OCI-LY1 (cell line): ENCODE data around the gene ZSCAN21.

Experiments used
- H2AFZ ChIP-seq: fragments of 200-600 bp; sonication (generic), shearing (Covaris generic); 2 replicates; pipeline ENCODE4 v1.6.0; 2014; ENCODE audit warnings: antibody characterized with exemption, mild to moderate bottlenecking, low read length
- H3F3A ChIP-seq: fragments of 200-600 bp; sonication (generic), shearing (Covaris generic); 2 replicates; pipeline ENCODE4 v1.6.0; 2014; ENCODE audit warnings: mild to moderate bottlenecking, antibody characterized with exemption, low read length, moderate library complexity; ENCODE audit not compliant: insufficient read depth
- H3K27ac ChIP-seq: fragments of 200-600 bp; sonication (generic); 2 replicates; pipeline ENCODE4 v1.5.1; 2014; ENCODE audit warnings: low read length, mixed run types, mild to moderate bottlenecking, low read depth; ENCODE audit not compliant: poor library complexity, severe bottlenecking
- H3K27me3 ChIP-seq: fragments of 200-600 bp; sonication (generic); 2 replicates; pipeline ENCODE4 v1.6.0; 2014; ENCODE audit warnings: antibody characterized with exemption, mild to moderate bottlenecking, low read length, moderate library complexity; ENCODE audit not compliant: insufficient read depth
- H3K36me3 ChIP-seq: fragments of 200-600 bp; sonication (generic); 2 replicates; pipeline ENCODE4 v1.6.1; 2014; ENCODE audit warnings: mild to moderate bottlenecking, antibody characterized with exemption, low read length, moderate library complexity, mixed read lengths; ENCODE audit not compliant: insufficient read depth
- H3K4me1 ChIP-seq: fragments of 200-600 bp; sonication (generic); 2 replicates; pipeline ENCODE4 v1.5.1; 2014; ENCODE audit warnings: mild to moderate bottlenecking, low read length, moderate library complexity; ENCODE audit not compliant: insufficient read depth, severe bottlenecking
- H3K4me2 ChIP-seq: fragments of 200-600 bp; sonication (generic), shearing (Covaris generic); 2 replicates; pipeline ENCODE4 v1.6.1; 2014; ENCODE audit warnings: low read length
- H3K4me3 ChIP-seq: fragments of 200-600 bp; sonication (generic); 2 replicates; pipeline ENCODE4 v1.5.1; 2014; ENCODE audit warnings: low read length, low read depth, mild to moderate bottlenecking, mixed read lengths; ENCODE audit not compliant: poor library complexity, severe bottlenecking
- H3K79me2 ChIP-seq: fragments of 200-600 bp; shearing (Covaris generic); 2 replicates; pipeline ENCODE4 v1.6.1; 2016; ENCODE audit warnings: mixed run types, low read length, mixed read lengths; ENCODE audit not compliant: insufficient read depth
- H3K9ac ChIP-seq: fragments of 200-600 bp; sonication (generic), shearing (Covaris generic); 2 replicates; pipeline ENCODE4 v1.6.1; 2014; ENCODE audit warnings: mild to moderate bottlenecking, low read length, mixed read lengths
- H3K9me2 ChIP-seq: fragments of 200-600 bp; sonication (generic), shearing (Covaris generic); 2 replicates; pipeline ENCODE4 v1.6.1; 2014; ENCODE audit warnings: low read depth, mild to moderate bottlenecking, low read length, mixed read lengths
- H3K9me3 ChIP-seq: fragments of 200-600 bp; shearing (Covaris generic); 2 replicates; pipeline ENCODE4 v1.6.1; 2014; ENCODE audit warnings: low read length, mixed read lengths
- H4K20me1 ChIP-seq: fragments of 200-600 bp; sonication (generic), shearing (Covaris generic); 2 replicates; pipeline ENCODE4 v1.6.0; 2016; ENCODE audit warnings: mild to moderate bottlenecking, low read length; ENCODE audit not compliant: insufficient read depth
- CTCF ChIP-seq: fragments of 200-600 bp; sonication (generic), shearing (Covaris generic); IDR thresholded peaks from 2 replicates; pipeline ENCODE4 v1.5.1; 2017; ENCODE audit warnings: mild to moderate bottlenecking, antibody characterized with exemption, low read length, moderate library complexity, mixed read lengths
- EZH2 ChIP-seq: fragments of 200-600 bp; sonication (generic), shearing (Covaris generic); IDR thresholded peaks from 2 replicates; pipeline ENCODE4 v1.8.0; 2017; ENCODE audit warnings: borderline replicate concordance, mixed run types, mild to moderate bottlenecking, antibody characterized with exemption, low read length, moderate library complexity, mixed read lengths

ZSCAN21 gene

GRCh38 chr7:100101016-100101862 lies 51.7 kb downstream of the ZSCAN21 start, which contains the start of the genes AP4M1 and MCM7:
TSS of gene AP4M1 (plus strand) at chr7:100101643. CDS start at chr7:100101715, 72 bp downstream.
TSS of gene MCM7 (minus strand) at chr7:100101397. CDS start at chr7:100101294, 103 bp downstream.
- Histone ChIP-seq H2AFZ (no peak within 1 kb of the TSS), H3K36me3 (peaks cover 60% of the 10 kb centered on the region), H3K79me2 (peaks cover 10% of the 10 kb centered on the region), H4K20me1 (no peaks in the 10 kb centered on the region), H3K4me1 (peaks cover 17% of the 10 kb centered on the region), H3K9me2 (no peaks in the 10 kb centered on the region), H3K9me3 (no peaks in the 10 kb centered on the region), H3K27me3 (no peaks in the 10 kb centered on the region), H3F3A (no peaks in the 10 kb centered on the region), H3K4me2 (peak within 1 kb of the TSS; percentile 74), H3K4me3 (peak within 1 kb of the TSS; percentile 87), H3K27ac (peak within 1 kb of the TSS; percentile 89), H3K9ac (peak within 1 kb of the TSS; percentile 98)
- no peak for TF ChIP-seq EZH2
- TF ChIP-seq CTCF = no peak

- Histone ChIP-seq H3K27ac (peak overlapping the region; percentile 73), H3K79me2 (peaks cover 10% of the 10 kb centered on the region), H3F3A (no peaks in the 10 kb centered on the region), H3K9me3 (no peaks in the 10 kb centered on the region), H3K27me3 (no peaks in the 10 kb centered on the region), H4K20me1 (no peaks in the 10 kb centered on the region), H2AFZ (no peak overlapping the region), H3K4me3 (peak overlapping the region; percentile 87), H3K36me3 (peaks cover 58% of the 10 kb centered on the region), H3K4me1 (peaks cover 24% of the 10 kb centered on the region), H3K9ac (peak overlapping the region; percentile 67; the same call in 1 of the 2 replicates), H3K4me2 (peak overlapping the region; percentile 71), H3K9me2 (no peaks in the 10 kb centered on the region)
- TF ChIP-seq CTCF (no peak), EZH2 (no peak)
Measured at GRCh38 chr7:100102950-100103840, 53.6 kb downstream of the ZSCAN21 start.

DNA sequence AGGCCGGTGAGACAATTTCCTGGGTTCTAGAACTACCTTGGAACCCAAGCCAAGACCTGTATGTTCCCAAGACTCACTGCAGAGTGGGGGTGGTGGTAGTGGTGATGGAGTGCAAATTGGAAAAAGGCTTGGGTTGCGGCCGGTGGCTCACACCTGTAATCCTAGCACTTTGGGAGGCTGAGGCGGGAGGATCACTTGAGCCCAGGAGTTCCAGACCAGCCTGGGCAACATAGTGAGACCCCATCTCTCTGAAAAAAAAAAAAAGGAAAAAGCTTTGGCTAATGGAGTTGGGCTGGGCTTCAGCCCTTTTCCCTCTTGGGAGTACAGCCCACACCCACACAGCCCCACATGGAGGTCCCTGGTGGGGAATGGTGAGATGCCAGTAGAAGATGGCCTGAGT lies 56.0 kb downstream of the ZSCAN21 start:
- H3K36me3 ChIP-seq = peaks cover 56% of the 10 kb centered on the region
- no peaks in the 10 kb centered on the region for H3K27me3 ChIP-seq
- no peak overlapping the region for H3K4me2 ChIP-seq
- no peaks in the 10 kb centered on the region for H3K79me2 ChIP-seq
- no peaks in the 10 kb centered on the region for H3K9me3 ChIP-seq
- peaks cover 18% of the 10 kb centered on the region for H3K4me1 ChIP-seq
- TF ChIP-seq CTCF (no peak), EZH2 (no peak)
- no peak overlapping the region for H3K4me3 ChIP-seq
- no peak overlapping the region for H2AFZ ChIP-seq
- no peaks in the 10 kb centered on the region for H3K9me2 ChIP-seq
- H3K9ac ChIP-seq = no peak overlapping the region
- no peak overlapping the region for H3K27ac ChIP-seq
- no peaks in the 10 kb centered on the region for H3F3A ChIP-seq
- no peaks in the 10 kb centered on the region for H4K20me1 ChIP-seq
